LNCaP clone FGC (cell line): ENCODE results near the gene PVALB.

ENCODE experiments used
- DNase-seq: peaks from one replicate; pipeline ENCODE4 v3.0.0-alpha.2; 2011; ENCODE audit warnings: low read depth
- H3K4me3 ChIP-seq: 2 replicates; pipeline ENCODE4 v1.5.1; 2011; ENCODE audit warnings: mild to moderate bottlenecking, low read depth, low read length, control low read depth
- CTCF ChIP-seq: IDR thresholded peaks from 2 replicates; pipeline ENCODE4 v1.5.1; 2012; ENCODE audit warnings: mild to moderate bottlenecking; ENCODE audit not compliant: control insufficient read depth, insufficient read depth; ENCODE audit errors: extremely low read depth

Gene PVALB, protein sequence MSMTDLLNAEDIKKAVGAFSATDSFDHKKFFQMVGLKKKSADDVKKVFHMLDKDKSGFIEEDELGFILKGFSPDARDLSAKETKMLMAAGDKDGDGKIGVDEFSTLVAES

DNA sequence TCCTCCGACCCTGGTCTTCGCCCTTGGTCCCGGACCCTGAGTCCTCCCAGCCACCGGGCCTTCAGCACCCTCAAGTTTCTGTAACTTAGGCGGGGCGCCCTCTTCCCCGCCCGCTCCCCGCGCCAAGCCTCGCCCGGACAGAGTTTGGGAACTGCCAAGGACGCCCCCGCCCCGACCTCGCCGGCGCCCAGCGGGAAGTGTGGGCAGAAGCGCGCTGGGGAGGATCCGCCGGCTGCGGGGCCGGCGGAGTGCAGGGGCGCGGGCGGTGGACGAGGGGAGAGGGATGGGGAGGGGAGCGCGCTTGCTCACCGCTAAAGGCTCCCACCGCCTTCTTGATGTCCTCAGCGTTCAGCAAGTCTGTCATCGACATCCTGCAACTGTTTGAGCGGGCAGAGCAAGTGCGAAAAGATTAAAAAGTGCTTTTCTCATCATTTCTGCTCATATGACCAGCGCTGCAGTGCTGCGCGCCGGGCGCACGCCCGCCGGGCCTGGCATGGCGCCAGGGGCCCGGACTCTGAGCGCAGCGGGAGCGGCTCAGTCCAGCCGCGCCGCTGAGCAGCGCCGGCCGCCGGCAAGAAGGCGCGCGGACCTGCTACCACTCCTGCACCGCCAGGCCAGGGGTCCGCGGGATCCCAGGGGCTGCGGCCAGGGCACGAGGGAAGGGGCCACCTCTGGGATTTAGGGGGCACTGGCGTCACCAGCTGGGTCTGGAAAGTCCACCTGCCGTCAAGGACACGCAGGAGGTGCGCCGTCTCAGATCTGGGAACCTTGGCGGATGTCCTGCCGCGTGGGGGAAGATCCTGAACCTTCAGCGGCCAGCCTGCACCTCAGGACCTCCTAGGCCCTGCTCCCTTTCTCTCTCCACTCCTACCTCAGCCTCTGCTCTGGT, at the start of gene PVALB:
Gene PVALB, minus strand, starts transcription at position 400 of the 889 bp plus-strand sequence. Its CDS starts 30 bp downstream, at position 370.
- no peak within 1 kb of the TSS for H3K4me3 ChIP-seq
- DNase-seq, result no peak
- no peak for TF ChIP-seq CTCF

DNA sequence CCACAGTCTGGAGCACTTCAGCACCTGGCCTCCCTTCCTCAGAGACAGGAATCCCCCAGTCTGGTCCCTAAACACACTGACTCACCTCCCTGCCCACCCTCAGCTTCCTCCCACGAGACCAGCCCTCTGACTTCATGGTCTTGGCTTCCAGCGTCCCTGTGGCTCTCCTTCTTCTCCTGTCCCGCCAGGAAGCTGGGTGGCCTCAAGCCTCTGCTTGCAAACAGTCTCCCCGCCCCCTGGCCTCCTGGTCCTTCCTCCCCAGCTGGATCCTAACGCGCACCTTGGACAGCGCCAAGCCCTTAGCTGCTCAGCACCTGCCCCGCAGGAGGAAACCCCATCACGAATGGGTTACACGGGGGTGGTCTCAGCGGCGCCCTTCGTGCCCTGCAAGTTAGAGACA, 48.5 kb upstream of the PVALB start:
- no peak for DNase-seq

DNA sequence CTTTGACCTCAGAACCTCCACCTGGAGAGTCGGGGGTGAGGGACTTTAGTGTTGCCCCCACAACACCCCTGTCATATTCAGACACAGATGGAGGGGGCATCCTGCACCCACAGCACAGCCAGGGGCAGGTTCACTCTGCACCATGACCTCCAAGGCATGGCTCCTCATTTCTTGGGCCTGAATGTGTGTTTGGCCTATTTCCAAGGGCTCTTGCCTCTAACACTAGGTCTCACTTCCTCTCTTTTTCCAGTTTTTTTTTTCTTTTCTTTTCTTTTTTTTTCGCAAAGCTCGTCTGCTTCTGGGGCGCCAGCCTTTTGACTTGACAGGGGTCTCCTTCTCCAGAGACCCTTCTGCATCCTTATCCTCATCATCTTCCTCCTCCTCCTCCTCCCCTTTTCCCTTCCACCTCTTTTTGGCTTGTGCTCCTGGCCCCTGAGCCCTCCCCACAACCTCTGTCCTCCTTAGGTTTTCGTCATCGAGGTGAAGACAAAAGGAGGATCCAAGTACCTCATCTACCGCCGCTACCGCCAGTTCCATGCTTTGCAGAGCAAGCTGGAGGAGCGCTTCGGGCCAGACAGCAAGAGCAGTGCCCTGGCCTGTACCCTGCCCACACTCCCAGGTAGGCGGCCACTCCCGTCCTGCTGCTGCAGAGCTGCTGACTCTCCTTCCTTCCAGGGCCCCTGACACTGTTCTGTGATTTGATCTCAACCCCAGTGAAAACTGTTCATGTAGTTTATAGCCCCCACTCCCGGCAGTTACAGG, 47.8 kb upstream of the PVALB start:
- no peak for TF ChIP-seq CTCF
- DNase-seq, result no peak
- H3K4me3 ChIP-seq, result no peak overlapping the region

More for the DNA sequence above, 48.5 kb upstream of the PVALB start:
- no peak overlapping the region for H3K4me3 ChIP-seq
- no peak for TF ChIP-seq CTCF

DNA sequence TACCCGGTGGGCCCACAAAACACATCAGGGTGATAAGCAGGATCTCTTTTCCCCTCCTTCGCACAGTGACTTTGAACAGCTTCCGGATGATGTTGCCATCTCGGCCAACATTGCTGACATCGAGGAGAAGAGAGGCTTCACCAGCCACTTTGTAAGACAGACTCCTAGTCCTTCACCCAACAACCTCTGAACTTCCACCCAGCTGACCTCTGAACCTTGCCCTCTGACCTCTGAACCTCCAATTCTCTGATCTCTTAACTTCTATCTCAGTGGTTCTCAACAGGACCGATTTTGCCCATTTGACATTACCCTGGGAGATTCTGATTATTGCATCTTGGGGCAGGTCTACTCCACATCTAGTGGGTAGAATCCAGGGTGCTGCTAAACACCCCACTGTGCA, 47.1 kb upstream of the PVALB start:
- no peak for TF ChIP-seq CTCF
- DNase-seq, result no peak

GRCh38 chr22:36863281-36863680, 46.4 kb upstream of the PVALB start:
- TF ChIP-seq CTCF, result no peak
- no peak for DNase-seq
- no peak overlapping the region for H3K4me3 ChIP-seq

More for the DNA sequence above, 47.1 kb upstream of the PVALB start:
- no peak overlapping the region for H3K4me3 ChIP-seq

DNA sequence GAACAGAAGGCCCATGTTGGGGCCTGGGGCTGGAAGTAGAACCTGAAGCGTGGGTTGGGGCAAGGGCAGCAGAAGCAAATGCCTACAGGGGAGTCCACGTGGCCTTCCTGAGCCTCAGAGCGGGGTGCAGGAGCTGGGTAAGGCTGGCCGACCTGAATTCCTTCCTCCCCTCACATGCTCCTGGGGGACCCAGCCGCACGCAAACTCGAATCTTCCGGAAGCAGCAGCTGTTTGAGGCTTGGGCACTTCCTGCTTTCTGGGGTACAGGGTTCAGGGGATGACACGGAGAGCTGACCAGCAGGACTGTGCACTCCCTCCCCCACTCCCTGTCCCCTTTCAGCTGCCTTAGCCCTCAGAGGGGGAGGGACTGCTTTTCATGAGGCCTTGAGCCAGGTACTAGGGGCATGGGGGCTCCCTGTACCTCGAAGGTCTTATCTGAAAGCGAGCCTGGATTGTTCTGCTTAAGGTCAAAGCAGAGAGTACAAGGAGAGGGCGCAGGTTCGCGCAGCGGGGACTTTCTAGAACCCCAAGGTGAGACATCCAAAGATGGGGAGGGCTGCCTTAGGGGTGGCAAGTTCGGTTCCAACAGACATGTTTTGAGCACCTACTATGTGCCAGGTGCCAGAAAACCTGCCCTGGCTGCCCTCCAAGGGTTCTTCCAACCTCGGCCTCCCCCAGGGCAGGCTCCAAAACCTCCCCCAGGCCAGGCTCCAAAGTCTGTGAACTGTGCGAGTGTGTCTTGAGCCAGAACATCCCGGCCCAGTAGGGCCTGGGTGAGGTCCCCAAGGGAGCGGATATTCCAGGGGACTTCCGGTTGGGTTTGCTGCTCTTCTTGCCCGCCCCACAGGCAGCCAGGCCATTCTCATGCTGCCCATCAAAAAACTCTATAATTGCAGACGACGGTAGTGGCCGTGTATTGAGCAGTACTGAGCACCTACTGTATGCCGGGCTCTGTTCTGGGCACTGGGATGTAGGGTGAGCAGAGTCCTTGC, 45.7 kb upstream of the PVALB start:
- DNase-seq, result no peak
- no peak for TF ChIP-seq CTCF
- H3K4me3 ChIP-seq, result no peak overlapping the region
